Measurements from ENCODE around the gene GIPC3. TPM values are rescaled to one million over a fixed set of nuclear protein-coding genes. Genes with fewer than 3 reads are reported as not detected.

Gene GIPC3
- total RNA-seq, 4 donors from 2014 or later: 0.13 to 5.8 (median 0.70) TPM

GRCh38 chr19:3618144-3618810, 33.0 kb downstream of the GIPC3 start:
- DNase-seq: peak; percentile 56 to 79 (median 77)
- TF ChIP-seq POLR2A (IDR thresholded peaks at IDR 0.05) (no peak), CTCF (IDR thresholded peaks at IDR 0.05) (peak; percentile 82 to 91 (median 87))
- Histone ChIP-seq H3K27ac (peak overlapping the region in 3 of 4 donors; percentile 3 to 43 (median 6)), H3K4me1 (peaks cover 0 to 22% (median 0%) of the 10 kb centered on the region in 4 donors), H3K36me3 (peaks cover 0 to 71% (median 0%) of the 10 kb centered on the region in 3 donors), H3K4me3 (no peak overlapping the region), H3K27me3 (no peaks in the 10 kb centered on the region), H3K9me3 (no peaks in the 10 kb centered on the region)

- no peak overlapping the region for H3K4me3 ChIP-seq
- TF ChIP-seq CTCF (IDR thresholded peaks at IDR 0.05) (no peak), POLR2A (IDR thresholded peaks at IDR 0.05) (no peak)
- no peak overlapping the region for H3K27ac ChIP-seq
- no peak for DNase-seq
- H3K36me3 ChIP-seq: peaks cover 0 to 68% (median 0%) of the 10 kb centered on the region in 3 donors
- H3K27me3 ChIP-seq: no peaks in the 10 kb centered on the region
- peaks cover 0 to 15% (median 0%) of the 10 kb centered on the region in 4 donors for H3K4me1 ChIP-seq
- H3K9me3 ChIP-seq: no peaks in the 10 kb centered on the region
These were observed 33.7 kb downstream of the GIPC3 start for GRCh38 chr19:3618811-3619630.

- TF ChIP-seq CTCF (IDR thresholded peaks at IDR 0.05) (no peak), POLR2A (IDR thresholded peaks at IDR 0.05) (no peak)
- peaks cover 0 to 67% (median 0%) of the 10 kb centered on the region in 3 donors for H3K36me3 ChIP-seq
- H3K27ac ChIP-seq: no peak overlapping the region
- H3K4me1 ChIP-seq: peaks cover 0 to 16% (median 0%) of the 10 kb centered on the region in 4 donors
- H3K27me3 ChIP-seq: no peaks in the 10 kb centered on the region
- DNase-seq: no peak
- no peak overlapping the region for H3K4me3 ChIP-seq
- H3K9me3 ChIP-seq: no peaks in the 10 kb centered on the region
These were observed 34.3 kb downstream of the GIPC3 start for GRCh38 chr19:3619631-3620012.

- DNase-seq: no peak
- Histone ChIP-seq H3K4me3 (no peak overlapping the region), H3K27ac (no peak overlapping the region), H3K27me3 (no peaks in the 10 kb centered on the region), H3K4me1 (peaks cover 0 to 23% (median 0%) of the 10 kb centered on the region in 4 donors), H3K36me3 (peaks cover 0 to 67% (median 0%) of the 10 kb centered on the region in 3 donors), H3K9me3 (no peaks in the 10 kb centered on the region)
- TF ChIP-seq POLR2A (IDR thresholded peaks at IDR 0.05) (no peak), CTCF (IDR thresholded peaks at IDR 0.05) (no peak)
These were observed 35.0 kb downstream of the GIPC3 start for GRCh38 chr19:3620145-3620816.

- peaks cover 0 to 60% (median 0%) of the 10 kb centered on the region in 3 donors for H3K36me3 ChIP-seq
- no peak for DNase-seq
- TF ChIP-seq POLR2A (IDR thresholded peaks at IDR 0.05): no peak
- TF ChIP-seq CTCF (IDR thresholded peaks at IDR 0.05): no peak
- no peaks in the 10 kb centered on the region for H3K9me3 ChIP-seq
- peaks cover 0 to 30% (median 6%) of the 10 kb centered on the region in 4 donors for H3K4me1 ChIP-seq
- H3K27ac ChIP-seq: no peak overlapping the region
- H3K27me3 ChIP-seq: no peaks in the 10 kb centered on the region
- no peak overlapping the region for H3K4me3 ChIP-seq
These were observed 35.7 kb downstream of the GIPC3 start for GRCh38 chr19:3620817-3621547.
